Motor neuron (in vitro differentiated cells): ENCODE measurements around the gene FLT1. TPM values are rescaled to one million over a fixed set of nuclear protein-coding genes. Genes with fewer than 3 reads are reported as not detected.

ENCODE experiments used
- ATAC-seq, 8 experiments: fragments of 200-7000 bp; cut with Tn5 transposase; replicated peaks in 6 of 8; 2 replicates each; pipeline ENCODE4 v1.8.0; 2021; ENCODE audit warnings: mild to moderate bottlenecking in 8 of 8, moderate library complexity in 8 of 8
- H3K27ac ChIP-seq, 2 donors: fragments of 250-450 bp; sonication (Bioruptor Pico); 2 replicates each; pipeline ENCODE4 v1.9.0; 2021; ENCODE audit warnings: antibody characterized with exemption in 2 of 2, mild to moderate bottlenecking in 2 of 2, moderate library complexity in 1 of 2
- H3K4me1 ChIP-seq, 2 donors: fragments of 250-450 bp; sonication (Bioruptor Pico); replicated peaks in 1 of 2; 2 replicates each; pipeline ENCODE4 v1.6.1; 2021; ENCODE audit warnings: antibody characterized with exemption in 2 of 2, mild to moderate bottlenecking in 2 of 2, moderate library complexity in 1 of 2
- H3K4me3 ChIP-seq, 5 donors: fragments of 250-450 bp; sonication (Bioruptor Pico); 2 replicates each; pipeline ENCODE4 v1.9.0; 2021; ENCODE audit warnings: antibody characterized with exemption in 5 of 5, mild to moderate bottlenecking in 5 of 5, moderate library complexity in 4 of 5
- WGBS, 10 experiments: fragments of 450-650 bp; shearing (Covaris generic); methylation state at CpG; one replicate each; pipeline ENCODE4 v1.0.0; 2022; 5-methylcytosine and 5-hydroxymethylcytosine counted together
- in situ Hi-C, 9 experiments: fragments of 400-800 bp; cut with MboI; loops; one replicate each; pipeline ENCODE4 v1.15.0; 2021; ENCODE audit warnings: low sequenced_read_pairs in 9 of 9, low pct_unique_long_range_greater_than_20kb in 2 of 9; ENCODE audit not compliant: unreplicated experiment in 9 of 9
- total RNA-seq, 8 experiments: library from RNA; unstranded; fragments of 300-600 nt; gene quantifications; 2 replicates each; pipeline versions ENCODE4 v1.2.3 to v1.2.4, GENCODE V29; 2022

The FLT1 gene
- total RNA-seq, 8 experiments from 2014 or later, result 0.11 to 43.8 (median 0.88) TPM

GRCh38 chr13:28396053-28396452 lies 98.9 kb downstream of the FLT1 start:
- Histone ChIP-seq H3K27ac (no peak overlapping the region), H3K4me3 (no peak overlapping the region), H3K4me1 (no peaks in the 10 kb centered on the region)
- in situ Hi-C loops, result no loop called here
- ATAC-seq, result no peak
- WGBS, 10 experiments, result 33 to 100% (median 67%) methylated on average over 1 to 2 of the region's 2 CpGs; no CpG with 5 or more reads in 2 of the 10 experiments

GRCh38 chr13:28394422-28394821 lies 100.5 kb downstream of the FLT1 start:
- ATAC-seq, result no peak

GRCh38 chr13:28392896-28393505 lies 101.9 kb downstream of the FLT1 start:
- 72 to 100% (median 91%) methylated on average over 1 to 5 of the region's 5 CpGs for WGBS, 10 experiments
- Histone ChIP-seq H3K4me1 (no peaks in the 10 kb centered on the region), H3K27ac (no peak overlapping the region), H3K4me3 (no peak overlapping the region)
- in situ Hi-C loops, result no loop called here
- ATAC-seq, result no peak

More at GRCh38 chr13:28394422-28394821, 100.5 kb downstream of the FLT1 start:
- in situ Hi-C loops, result no loop called here
- Histone ChIP-seq H3K4me3 (no peak overlapping the region), H3K27ac (no peak overlapping the region), H3K4me1 (no peaks in the 10 kb centered on the region)
- 66 to 100% (median 81%) methylated on average over 1 to 4 of the region's 4 CpGs; no CpG with 5 or more reads in 4 of the 10 experiments for WGBS, 10 experiments

GRCh38 chr13:28392428-28392827 lies 102.5 kb downstream of the FLT1 start:
- no peaks in the 10 kb centered on the region for H3K4me1 ChIP-seq
- no peak for ATAC-seq
- WGBS, 10 experiments, result 15 to 67% (median 43%) methylated on average over 1 to 2 of the region's 2 CpGs; no CpG with 5 or more reads in 1 of the 10 experiments
- H3K27ac ChIP-seq, result no peak overlapping the region
- in situ Hi-C loops, result no loop called here
- no peak overlapping the region for H3K4me3 ChIP-seq

- WGBS, 10 experiments, result 25 to 100% (median 53%) methylated on average over 1 to 4 of the region's 4 CpGs
- in situ Hi-C loops, result no loop called here
- Histone ChIP-seq H3K4me3 (no peak overlapping the region), H3K27ac (no peak overlapping the region), H3K4me1 (no peaks in the 10 kb centered on the region)
- ATAC-seq, result no peak
These were observed 107.0 kb downstream of the FLT1 start for GRCh38 chr13:28387740-28388501.

- Histone ChIP-seq H3K27ac (no peak overlapping the region), H3K4me3 (no peak overlapping the region), H3K4me1 (no peaks in the 10 kb centered on the region)
- in situ Hi-C loops, result no loop called here
- no peak for ATAC-seq
- 75 to 100% (median 88%) methylated on average over 1 of the region's 1 CpG; no CpG with 5 or more reads in 4 of the 10 experiments for whole genome bisulfite sequencing, 10 experiments
These were observed 109.6 kb downstream of the FLT1 start for GRCh38 chr13:28385362-28385761.

GRCh38 chr13:28384789-28385188 lies 110.1 kb downstream of the FLT1 start:
- no peak for ATAC-seq
- Histone ChIP-seq H3K4me1 (no peaks in the 10 kb centered on the region), H3K4me3 (no peak overlapping the region), H3K27ac (no peak overlapping the region)
- 65 to 100% (median 79%) methylated on average over 2 to 4 of the region's 4 CpGs; no CpG with 5 or more reads in 1 of the 10 experiments for WGBS, 10 experiments
- in situ Hi-C loops, result no loop called here

- H3K4me1 ChIP-seq, result no peaks in the 10 kb centered on the region
- WGBS, 10 experiments, result 20 to 100% (median 91%) methylated on average over 1 to 3 of the region's 3 CpGs
- no peak for ATAC-seq
- no peak overlapping the region for H3K4me3 ChIP-seq
- in situ Hi-C loops, result no loop called here
- no peak overlapping the region for H3K27ac ChIP-seq
These were observed 114.6 kb downstream of the FLT1 start for GRCh38 chr13:28380319-28380718.

- ATAC-seq, result no peak
- in situ Hi-C loops, result no loop called here
- H3K4me1 ChIP-seq, result no peaks in the 10 kb centered on the region
- no peak overlapping the region for H3K4me3 ChIP-seq
- 60 to 84% (median 78%) methylated on average over 1 to 11 of the region's 12 CpGs for WGBS, 10 experiments
- no peak overlapping the region for H3K27ac ChIP-seq
These were observed 115.4 kb downstream of the FLT1 start for GRCh38 chr13:28379371-28380083.

- ATAC-seq, result no peak
- Histone ChIP-seq H3K4me1 (no peaks in the 10 kb centered on the region), H3K27ac (no peak overlapping the region), H3K4me3 (no peak overlapping the region)
- 40 to 100% (median 88%) methylated on average over 1 to 2 of the region's 2 CpGs; no CpG with 5 or more reads in 5 of the 10 experiments for WGBS, 10 experiments
- in situ Hi-C loops, result no loop called here
These were observed 118.3 kb downstream of the FLT1 start for GRCh38 chr13:28376604-28377003.

GRCh38 chr13:28375250-28375930 lies 119.5 kb downstream of the FLT1 start:
- WGBS, 10 experiments, result 60 to 100% (median 86%) methylated on average over 1 to 5 of the region's 5 CpGs; no CpG with 5 or more reads in 1 of the 10 experiments
- no peaks in the 10 kb centered on the region for H3K4me1 ChIP-seq
- H3K4me3 ChIP-seq, result no peak overlapping the region
- peak in 1 of 8 experiments; percentile 37 for ATAC-seq
- in situ Hi-C loops, result no loop called here
- H3K27ac ChIP-seq, result no peak overlapping the region

GRCh38 chr13:28373810-28374209 lies 121.1 kb downstream of the FLT1 start:
- ATAC-seq, result no peak
- in situ Hi-C loops, result no loop called here

GRCh38 chr13:28370448-28370847 lies 124.5 kb downstream of the FLT1 start:
- no peak for ATAC-seq
- in situ Hi-C loops, result no loop called here
- Histone ChIP-seq H3K27ac (no peak overlapping the region), H3K4me1 (no peaks in the 10 kb centered on the region), H3K4me3 (no peak overlapping the region)
- WGBS, 10 experiments, result 56 to 100% (median 90%) methylated on average over 1 to 4 of the region's 4 CpGs

More at GRCh38 chr13:28373810-28374209, 121.1 kb downstream of the FLT1 start:
- Histone ChIP-seq H3K27ac (no peak overlapping the region), H3K4me3 (no peak overlapping the region), H3K4me1 (no peaks in the 10 kb centered on the region)
- 45 to 100% (median 71%) methylated on average over 1 to 3 of the region's 3 CpGs; no CpG with 5 or more reads in 2 of the 10 experiments for WGBS, 10 experiments
